HG03045 (cell line): Measurements from ENCODE around the gene MORC3.
"Not testable (repeated sequence)": the region's sequence is repeated elsewhere in the genome, so short reads cannot be mapped to it uniquely, and the experiment has no call there.

Experiments
- ATAC-seq: cut with Tn5 transposase; IDR thresholded peaks from one replicate; pipeline ENCODE4 v1.9.1; 2021; ENCODE audit warnings: mild to moderate bottlenecking, moderate library complexity; ENCODE audit not compliant: unreplicated experiment

Gene MORC3, protein sequence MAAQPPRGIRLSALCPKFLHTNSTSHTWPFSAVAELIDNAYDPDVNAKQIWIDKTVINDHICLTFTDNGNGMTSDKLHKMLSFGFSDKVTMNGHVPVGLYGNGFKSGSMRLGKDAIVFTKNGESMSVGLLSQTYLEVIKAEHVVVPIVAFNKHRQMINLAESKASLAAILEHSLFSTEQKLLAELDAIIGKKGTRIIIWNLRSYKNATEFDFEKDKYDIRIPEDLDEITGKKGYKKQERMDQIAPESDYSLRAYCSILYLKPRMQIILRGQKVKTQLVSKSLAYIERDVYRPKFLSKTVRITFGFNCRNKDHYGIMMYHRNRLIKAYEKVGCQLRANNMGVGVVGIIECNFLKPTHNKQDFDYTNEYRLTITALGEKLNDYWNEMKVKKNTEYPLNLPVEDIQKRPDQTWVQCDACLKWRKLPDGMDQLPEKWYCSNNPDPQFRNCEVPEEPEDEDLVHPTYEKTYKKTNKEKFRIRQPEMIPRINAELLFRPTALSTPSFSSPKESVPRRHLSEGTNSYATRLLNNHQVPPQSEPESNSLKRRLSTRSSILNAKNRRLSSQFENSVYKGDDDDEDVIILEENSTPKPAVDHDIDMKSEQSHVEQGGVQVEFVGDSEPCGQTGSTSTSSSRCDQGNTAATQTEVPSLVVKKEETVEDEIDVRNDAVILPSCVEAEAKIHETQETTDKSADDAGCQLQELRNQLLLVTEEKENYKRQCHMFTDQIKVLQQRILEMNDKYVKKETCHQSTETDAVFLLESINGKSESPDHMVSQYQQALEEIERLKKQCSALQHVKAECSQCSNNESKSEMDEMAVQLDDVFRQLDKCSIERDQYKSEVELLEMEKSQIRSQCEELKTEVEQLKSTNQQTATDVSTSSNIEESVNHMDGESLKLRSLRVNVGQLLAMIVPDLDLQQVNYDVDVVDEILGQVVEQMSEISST

DNA sequence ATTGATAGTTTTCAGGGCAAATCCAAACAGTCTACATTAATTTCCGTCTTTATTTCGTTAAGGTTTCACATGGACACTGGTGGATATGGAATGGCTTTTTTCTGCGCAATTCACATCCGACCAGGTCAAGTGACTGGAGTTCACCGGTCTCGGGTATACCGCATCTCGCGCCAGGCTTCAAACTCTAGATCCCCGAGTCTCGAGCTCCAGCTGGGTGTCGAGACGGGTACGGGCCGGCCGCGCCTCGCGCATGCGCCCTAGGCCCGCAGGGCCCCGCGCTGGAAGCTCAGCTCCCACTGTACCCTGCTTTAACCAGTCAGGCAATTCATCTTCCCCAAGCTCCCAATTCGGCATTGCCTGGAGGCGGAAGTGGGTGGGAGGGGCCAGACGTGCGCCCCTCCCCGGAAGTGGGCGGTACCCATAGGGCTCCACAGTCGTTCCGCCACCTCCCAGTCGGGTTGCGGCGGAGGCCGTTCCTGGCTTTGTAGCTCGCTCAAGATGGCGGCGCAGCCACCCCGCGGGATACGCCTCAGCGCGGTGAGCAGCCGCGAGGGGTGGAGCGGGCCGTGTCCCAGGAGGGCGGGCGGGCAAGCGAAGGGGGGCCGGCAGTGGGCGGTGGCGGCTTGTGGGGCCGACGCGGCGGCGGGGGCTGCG lies at the start of gene MORC3:
Gene MORC3, plus strand, starts transcription at position 431 of the 654 bp plus-strand sequence. Its CDS starts 68 bp downstream, at position 499.
- ATAC-seq: peak; percentile 88

DNA sequence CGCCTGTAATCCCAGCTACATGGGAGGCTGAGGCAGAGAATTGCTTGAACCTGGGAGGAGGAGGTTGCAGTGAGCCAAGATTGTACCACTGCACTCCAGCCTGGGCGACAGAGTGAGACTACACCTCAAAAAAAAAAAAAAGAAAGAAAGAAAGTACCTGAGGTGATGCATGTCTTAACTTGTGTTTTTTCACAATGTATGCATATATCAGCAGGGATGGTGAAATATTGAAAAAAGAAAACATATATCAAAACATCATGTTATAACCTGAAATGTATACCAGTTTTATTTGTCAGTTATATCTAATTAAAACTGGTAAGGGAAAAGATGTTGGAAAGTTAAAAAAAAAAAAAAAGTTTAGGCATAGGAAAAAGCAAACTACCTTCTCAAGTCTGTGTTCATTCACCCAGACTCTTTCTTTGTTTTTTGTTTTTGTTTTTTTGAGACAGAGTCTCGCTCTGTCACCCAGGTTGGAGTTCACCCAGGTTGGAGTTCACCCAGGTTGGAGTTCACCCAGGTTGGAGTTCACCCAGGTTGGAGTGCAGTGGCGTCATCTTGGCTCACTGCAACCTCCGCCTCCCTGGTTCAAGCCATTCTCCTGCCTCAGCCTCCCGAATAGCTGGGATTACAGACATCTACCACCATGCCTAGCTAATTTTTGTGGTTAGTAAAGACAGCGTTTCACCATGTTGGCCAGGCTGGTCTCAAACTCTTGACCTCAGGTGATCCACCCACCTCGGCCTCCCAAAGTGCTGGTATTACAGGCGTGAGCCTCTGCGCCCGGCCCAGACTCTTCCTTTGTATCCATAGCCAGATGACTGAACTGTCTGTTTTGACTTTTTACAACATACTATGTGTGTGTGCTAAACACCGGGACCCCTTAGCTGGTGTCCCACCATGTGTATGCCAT lies 49.0 kb upstream of the MORC3 start:
- ATAC-seq: not testable (repeated sequence)

DNA sequence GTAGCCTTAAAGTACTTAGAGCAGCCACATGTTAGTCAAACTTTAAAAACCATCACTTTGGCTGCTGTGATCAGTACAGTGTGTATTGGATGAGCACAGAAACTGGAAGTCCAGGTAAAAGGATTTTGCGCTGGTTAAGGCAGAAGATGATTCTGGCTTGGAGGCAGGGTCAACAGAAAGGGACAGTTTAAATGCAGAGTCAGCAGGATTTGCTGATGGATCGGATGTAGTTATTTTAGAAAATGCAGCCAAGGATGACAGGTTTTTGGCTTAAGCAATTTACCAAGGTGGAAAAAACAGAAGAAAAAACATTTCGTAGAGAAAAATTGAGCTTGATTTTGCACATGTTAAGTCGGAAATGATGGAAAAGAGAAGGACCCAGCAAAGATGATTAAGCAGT lies 45.9 kb upstream of the MORC3 start:
- ATAC-seq: no peak

DNA sequence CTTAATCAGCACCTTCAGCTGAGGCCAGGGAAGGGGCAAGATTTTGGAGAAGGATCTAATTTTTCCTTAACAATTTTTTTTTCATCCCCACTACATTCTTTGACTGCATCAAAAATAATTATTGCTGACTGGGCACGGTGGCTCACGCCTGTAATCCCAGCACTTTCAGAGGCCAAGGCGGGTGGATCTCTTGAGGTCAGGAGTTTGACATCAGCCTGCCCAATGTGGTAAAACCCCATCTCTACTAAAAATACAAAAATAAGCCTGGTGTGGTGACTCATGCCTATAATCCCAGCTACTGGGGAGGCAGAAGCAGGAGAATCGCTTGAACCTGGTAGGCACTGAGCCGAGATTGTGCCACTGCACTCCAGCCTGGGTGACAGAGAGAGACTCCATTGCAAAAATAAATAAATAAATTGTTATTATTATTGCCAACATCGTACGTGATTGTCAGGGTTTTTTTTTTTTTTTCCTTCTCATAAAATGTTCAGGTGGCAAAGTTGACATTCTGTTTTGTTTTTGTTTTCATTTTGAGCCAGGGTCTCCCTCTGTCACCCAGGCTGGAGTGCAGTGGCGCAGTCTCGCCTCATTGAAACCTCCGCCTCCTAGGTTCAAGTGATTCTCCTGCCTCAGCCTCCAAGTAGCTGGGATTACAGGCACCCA lies 37.3 kb upstream of the MORC3 start:
- ATAC-seq: no peak

DNA sequence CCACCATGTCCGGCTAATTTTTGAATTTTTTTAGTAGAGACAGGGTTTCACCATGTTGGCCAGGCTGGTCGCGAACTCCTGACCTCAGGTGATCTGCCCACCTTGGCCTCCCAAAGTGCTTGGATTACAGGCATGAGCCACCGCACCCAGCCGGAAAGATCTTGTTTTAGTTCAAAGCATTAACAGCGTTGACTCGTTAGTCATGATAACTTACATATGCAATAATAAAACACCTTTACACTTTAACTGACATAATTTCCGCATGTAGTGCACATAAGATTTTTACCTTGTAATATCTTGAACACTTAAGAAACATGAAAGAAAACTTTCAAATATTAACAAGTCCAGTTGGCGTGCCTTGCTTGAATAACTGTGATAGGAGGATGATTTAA lies 36.8 kb upstream of the MORC3 start:
- not testable (repeated sequence) for ATAC-seq

DNA sequence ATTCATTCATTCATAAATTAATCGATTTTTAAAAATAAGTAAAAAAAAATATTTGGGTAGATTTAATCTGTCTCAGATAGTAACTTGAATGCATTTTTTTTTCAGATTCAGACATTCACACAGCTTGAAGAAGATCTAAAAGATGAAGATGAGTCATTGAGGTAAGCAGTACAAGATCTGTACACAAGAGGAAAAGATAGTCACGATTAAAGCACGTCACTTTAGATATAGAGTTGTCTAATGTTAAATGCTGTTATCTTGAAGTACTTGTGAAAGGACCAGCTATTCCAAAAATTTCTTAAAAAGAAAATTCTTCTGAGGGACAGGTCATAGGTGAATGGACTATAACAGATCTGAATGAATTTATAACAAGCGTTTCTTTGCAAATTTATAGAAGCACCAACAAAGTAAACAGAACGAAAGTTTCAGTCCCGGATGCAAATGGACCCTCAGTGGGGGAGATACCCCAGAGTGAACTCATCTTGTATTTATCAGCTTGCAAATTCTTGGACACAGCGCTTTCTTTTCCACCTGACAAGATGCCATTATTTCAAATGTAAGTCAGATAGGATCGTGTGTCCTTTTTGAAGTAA lies 31.2 kb upstream of the MORC3 start:
- ATAC-seq: peak; percentile 22

DNA sequence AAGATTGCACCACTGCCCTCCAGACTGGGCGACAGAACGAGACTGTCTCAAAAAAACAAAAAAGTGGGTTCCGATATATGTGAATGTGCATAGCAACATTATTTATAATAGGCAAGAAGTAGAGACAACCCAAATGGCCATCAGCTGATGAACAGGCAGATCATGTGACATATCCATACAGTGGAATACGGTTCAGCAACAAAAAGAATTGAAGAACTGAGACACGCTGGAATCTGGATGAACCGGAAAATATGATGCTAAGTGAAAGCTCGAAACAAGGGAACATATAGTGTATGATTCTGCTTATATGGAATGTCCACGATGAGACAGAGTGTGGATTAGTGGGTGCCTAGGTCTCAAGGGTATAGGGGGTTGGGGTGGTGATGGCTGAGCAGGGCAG lies 28.5 kb upstream of the MORC3 start:
- no peak for ATAC-seq

DNA sequence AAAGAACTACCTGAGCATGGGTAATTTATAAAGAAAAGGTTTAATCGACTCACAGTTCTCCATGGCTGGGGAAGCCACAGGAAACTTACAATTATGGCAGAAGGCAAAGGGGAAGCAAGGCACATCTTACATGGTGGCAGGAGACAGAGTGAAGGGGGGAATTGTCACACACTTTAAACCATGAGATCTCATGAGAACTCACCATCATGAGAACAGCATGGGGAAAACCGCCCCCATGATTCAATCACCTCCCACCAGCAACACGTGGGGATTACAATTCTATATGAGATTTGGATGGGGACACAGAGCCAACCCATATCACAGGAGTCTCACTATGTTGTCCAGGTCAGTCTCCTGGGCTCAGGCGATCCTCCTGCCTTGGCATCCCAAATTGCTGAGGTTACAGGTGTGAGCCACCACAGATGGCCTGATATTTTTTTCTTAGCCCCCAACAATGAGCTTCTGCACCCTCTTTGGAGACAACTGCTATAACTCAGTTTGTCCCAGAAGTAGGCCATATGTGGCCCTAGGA lies 22.5 kb upstream of the MORC3 start:
- no peak for ATAC-seq

DNA sequence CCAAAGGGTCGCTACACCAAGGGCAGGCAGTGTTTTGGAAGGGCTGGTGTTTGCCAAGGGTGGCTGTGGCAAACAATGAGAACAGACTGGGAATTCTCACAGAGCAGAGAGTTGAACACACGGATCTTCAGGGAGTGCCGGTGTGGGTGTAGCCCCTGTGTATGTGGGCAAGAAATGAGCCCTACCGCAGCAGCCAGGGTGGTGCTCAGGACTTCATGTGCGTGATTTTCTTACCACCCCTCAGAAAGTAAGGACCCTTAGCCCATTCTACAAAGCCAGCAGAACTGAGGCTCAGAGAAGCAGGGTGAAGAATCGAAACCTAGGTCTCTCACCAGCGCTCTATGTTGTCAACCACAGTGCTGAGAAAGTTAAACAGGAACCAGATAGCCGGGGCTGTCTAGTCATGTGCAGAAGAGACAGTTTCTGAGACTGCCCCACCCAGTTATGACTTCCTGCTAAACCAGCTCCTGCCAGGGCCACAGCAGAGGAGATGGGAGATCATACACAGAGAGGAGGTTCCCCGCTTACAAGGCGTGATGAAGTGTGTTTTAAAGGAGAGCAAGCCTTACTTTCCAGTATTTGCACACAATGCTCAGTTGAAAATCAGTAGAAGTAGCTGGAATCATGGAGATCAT lies 21.9 kb upstream of the MORC3 start:
- peak; percentile 97 for ATAC-seq

DNA sequence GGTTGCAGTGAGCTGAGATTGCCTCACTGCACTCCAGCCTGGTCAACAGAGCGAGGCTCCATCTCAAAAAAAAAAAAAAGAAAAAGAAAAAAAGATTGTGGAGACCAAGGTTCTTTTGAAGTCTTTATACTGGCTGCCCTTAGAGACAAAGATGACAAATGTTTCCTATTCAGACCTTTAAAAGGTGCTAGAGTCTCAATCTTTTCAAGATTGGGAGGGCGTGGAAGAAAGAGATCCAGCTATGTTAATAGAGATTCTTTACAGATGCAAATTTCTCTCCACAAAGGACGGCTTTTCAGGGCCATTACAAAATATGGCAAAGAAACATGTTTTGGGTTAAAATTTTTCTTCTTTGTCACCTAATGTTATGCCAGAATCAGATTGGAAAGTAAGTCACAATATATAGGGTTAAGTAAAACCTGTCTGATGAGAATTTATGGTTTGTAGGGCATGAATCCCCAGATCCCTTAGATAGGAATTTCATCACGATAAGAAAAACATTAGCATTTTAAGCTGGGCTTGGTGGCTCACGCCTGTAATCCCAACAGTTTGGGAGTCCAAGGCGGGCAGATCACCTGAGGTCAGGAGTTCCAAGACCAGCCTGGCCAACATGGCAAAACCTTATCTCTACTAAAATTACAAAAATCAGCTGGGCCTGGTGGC lies 13.0 kb upstream of the MORC3 start:
- no peak for ATAC-seq

DNA sequence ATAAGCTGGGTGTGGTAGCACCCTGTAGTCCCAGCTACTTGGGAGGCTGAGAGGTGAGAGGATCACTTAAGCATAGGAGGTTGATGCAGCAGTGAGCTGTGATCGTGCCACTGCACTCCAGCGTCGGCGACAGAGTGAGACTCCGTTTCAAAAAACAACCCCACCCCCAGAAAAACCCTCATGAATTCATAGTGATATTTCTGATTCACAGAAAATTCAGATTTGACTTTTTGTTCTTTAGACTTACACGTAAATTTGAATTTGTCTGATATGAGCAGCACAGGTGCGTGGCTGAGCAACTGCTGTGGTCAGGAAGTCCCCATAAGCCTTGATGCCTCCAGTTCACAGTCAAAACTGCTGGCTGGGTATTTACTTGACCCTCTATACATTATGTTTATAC lies 10.0 kb upstream of the MORC3 start:
- ATAC-seq: peak; percentile 65

DNA sequence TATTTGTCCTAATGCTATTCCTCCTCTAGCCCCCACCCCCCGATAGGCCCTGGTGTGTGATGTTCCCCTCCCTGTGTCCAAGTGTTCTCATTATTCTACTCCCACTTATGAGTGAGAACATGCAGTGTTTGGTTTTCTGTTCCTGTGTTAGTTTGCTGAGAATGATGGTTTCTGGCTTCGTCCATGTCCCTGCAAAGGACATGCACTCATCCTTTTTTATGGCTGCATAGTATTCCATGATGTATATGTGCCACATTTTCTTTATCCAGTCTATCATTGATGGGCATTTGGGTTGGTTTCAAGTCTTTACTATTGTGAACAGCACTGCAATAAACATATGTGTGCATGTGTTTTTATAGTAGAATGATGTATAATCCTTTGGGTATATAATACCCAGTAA lies 6.6 kb upstream of the MORC3 start:
- not testable (repeated sequence) for ATAC-seq

DNA sequence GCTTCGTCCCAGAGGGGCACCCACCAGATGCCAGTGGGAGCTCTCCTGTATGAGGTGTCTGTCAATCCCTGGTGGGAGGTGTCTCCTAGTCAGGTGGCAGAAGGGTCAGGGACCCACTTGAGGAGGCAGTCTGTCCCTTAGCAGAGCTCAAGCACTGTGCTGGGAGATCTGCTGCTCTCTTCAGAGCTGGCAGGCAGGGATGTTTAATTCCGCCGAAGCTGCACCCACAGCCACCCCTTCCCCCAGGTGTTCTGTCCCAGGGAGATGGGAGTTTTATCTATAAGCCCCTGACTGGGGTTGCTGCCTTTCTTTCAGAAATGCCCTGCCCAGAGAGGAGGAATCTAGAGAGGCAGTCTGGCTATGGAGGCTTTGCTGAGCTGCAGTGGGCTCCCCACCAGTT lies 4.0 kb upstream of the MORC3 start:
- not testable (repeated sequence) for ATAC-seq

DNA sequence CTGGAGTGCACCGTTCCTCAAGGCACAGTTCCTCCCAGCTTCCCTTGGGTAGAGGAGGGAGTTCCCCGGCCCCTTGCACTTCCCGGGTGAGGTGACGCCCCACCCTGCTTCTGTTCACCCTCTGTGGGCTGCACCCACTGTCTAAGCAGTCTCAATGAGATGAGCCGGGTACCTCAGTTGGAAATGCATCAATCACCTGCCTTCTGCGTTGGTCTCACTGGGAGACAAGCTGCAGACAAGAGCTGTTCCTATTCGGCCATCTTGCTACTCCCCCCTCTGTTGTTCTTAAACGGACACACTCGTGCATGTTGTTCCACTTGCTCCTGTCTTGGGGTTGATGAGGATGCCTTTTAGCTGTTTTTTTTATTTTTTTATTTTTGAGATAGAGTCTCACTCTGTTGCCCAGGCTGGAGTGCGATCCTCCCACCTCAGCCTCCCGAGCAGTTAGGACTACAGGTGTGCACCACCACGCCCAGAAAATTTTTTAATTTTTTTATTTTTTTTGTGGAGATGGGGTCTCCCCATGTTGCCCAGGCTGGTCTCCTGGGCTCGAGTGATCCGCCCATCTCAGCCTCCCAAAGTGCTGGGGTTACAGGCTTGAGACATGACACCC lies 3.0 kb upstream of the MORC3 start:
- ATAC-seq: no peak

DNA sequence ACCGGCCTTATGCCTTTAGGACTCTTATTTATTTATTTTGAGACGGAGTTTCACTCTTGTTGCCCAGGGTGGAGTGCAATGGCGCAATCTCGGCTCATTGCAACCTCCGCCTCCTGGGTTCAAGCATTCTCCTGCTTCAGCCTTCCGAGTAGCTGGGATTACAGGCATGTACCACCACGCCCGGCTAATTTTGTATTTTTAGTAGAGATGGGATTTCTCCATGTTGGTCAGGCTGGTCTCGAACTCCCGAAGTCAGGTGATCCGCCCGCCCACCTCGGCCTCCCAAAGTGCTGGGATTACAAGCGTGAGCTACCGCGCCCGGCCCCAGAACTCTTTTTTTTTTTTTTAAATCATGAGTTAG lies 611 bp upstream of the MORC3 start:
- ATAC-seq: not testable (repeated sequence)

DNA sequence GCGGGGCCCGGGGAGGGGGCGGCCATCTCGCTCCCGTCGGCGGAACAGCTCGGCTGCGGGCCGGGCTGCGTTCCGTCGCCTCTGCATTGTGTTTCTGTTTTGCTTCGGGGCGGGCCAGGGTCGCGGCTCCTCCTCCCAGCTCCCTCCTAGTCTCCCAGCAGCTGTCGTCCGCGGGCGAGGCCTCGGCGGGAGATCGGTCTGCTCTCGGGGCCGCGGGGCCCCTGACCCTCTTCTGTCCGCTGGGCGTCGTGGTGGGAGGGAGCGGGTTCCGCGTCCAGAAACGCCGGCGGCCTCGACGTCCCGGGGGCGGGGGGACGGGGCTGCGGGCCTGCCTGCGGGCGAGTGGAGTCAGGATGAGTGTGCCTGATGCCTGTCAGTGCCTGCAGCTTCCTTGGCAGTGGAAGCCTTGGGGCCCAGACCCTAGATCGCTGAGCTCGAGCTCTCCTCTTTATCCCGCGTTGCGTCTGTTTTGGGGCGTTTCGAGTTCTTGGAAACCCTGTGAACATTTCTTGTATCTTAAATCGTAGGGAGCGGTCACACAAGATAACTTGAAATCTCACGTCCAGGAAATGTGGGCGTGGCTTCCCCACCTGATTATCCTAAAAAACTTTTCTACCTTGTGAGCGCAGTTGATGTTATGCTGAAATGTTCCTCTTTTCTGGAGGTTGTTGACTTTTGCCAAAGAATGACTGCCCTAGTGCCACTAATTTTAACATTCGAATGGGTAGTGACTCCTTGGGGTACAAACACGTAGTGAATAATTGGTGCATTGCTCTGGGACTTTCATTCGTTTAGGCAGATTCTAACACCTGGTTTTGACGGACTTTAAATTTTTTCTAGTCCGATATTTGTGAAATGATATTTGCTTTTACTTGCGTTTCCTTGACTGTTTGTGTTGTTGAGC lies 676 bp downstream of the MORC3 start:
- ATAC-seq: peak; percentile 54
